GM12878 (cell line): ENCODE measurements around the gene ECSIT. TPM values are rescaled to one million over a fixed set of nuclear protein-coding genes. Genes with fewer than 3 reads are reported as not detected.

Experiments
- ATAC-seq: fragments of 200-7000 bp; cut with Tn5 transposase; 3 replicates; pipeline ENCODE4 v1.9.1; 2020; ENCODE audit warnings: mild to moderate bottlenecking, moderate library complexity
- BruUV-seq: library from RNA; stranded (reverse); fragments of 400-500 nt; replicated peaks from 2 replicates; lab custom pipeline; 2021; lab: Mats Ljungman, UMichigan
- CTCF ChIA-PET: fragments of 300-600 bp; sonication (Branson Sonifier 250); formaldehyde crosslinking; extraction: SDS; loops from one replicate; lab custom pipeline; 2021; ENCODE audit warnings: inconsistent platforms; lab: Yijun Ruan, JAX
- POLR2A ChIA-PET: fragments of 350-600 bp; formaldehyde crosslinking; extraction: SDS; loops from one replicate; lab custom pipeline; 2021; ENCODE audit warnings: inconsistent platforms; lab: Charles Lee
- RAD21 ChIA-PET: fragments of 300-600 bp; sonication (Branson Sonifier 250); formaldehyde crosslinking; loops from one replicate; lab custom pipeline; 2023; ENCODE audit warnings: antibody characterized with exemption; ENCODE audit not compliant: unreplicated experiment; lab: Charles Lee
- SMC1A ChIA-PET: fragments of 300-600 bp; sonication (Branson Sonifier 250); formaldehyde crosslinking; loops from one replicate; lab custom pipeline; 2023; ENCODE audit not compliant: unreplicated experiment, uncharacterized antibody; lab: Charles Lee
- DNase-seq: peaks from one replicate; pipeline ENCODE4 v3.0.0-alpha.2; 2011; ENCODE audit warnings: low read depth, low spot score
- FAIRE-seq: peaks from 3 replicates; lab custom pipeline; 2011; peaks lifted over from hg19 to GRCh38; lab: Jason Lieb, UNC
- H2AFZ ChIP-seq: 2 replicates; pipeline ENCODE4 v1.6.0; 2011; ENCODE audit warnings: low read depth, low read length, control low read depth; ENCODE audit not compliant: control insufficient read depth
- H3K27ac ChIP-seq: 2 replicates; pipeline ENCODE4 v1.5.1; 2011; ENCODE audit warnings: control low read depth; ENCODE audit not compliant: control insufficient read depth, insufficient read depth
- H3K27me3 ChIP-seq, 2 experiments: replicated peaks in 1 of 2; 2 replicates each; pipeline versions ENCODE4 v1.6.0 to v1.6.1; 2011; ENCODE audit warnings: low read length in 1 of 2; ENCODE audit not compliant: control insufficient read depth in 2 of 2, insufficient read depth in 2 of 2
- H3K36me3 ChIP-seq, 2 experiments: 2 replicates each; pipeline ENCODE4 v1.5.1; 2011; ENCODE audit warnings: low read length in 1 of 2; ENCODE audit not compliant: control insufficient read depth in 2 of 2, insufficient read depth in 2 of 2
- H3K4me1 ChIP-seq: 2 replicates; pipeline ENCODE4 v1.6.1; 2011; ENCODE audit warnings: mild to moderate bottlenecking, low read length, moderate library complexity, mixed read lengths; ENCODE audit not compliant: control insufficient read depth, insufficient read depth
- H3K4me2 ChIP-seq: 2 replicates; pipeline ENCODE4 v1.6.0; 2011; ENCODE audit warnings: control low read depth; ENCODE audit not compliant: control insufficient read depth, insufficient read depth
- H3K4me3 ChIP-seq: fragments of 200-600 bp; sonication (generic); 2 replicates; pipeline ENCODE4 v1.5.1; 2016
- H3K79me2 ChIP-seq: 2 replicates; pipeline ENCODE4 v1.6.0; 2011; ENCODE audit warnings: low read length; ENCODE audit not compliant: control insufficient read depth, insufficient read depth
- H3K9ac ChIP-seq: 2 replicates; pipeline ENCODE4 v1.8.0; 2011; ENCODE audit warnings: low read length, control low read depth, mixed read lengths; ENCODE audit not compliant: control insufficient read depth, insufficient read depth
- H3K9me3 ChIP-seq: replicated peaks from 3 replicates; pipeline ENCODE4 v1.5.1; 2011; ENCODE audit warnings: mild to moderate bottlenecking, low read length; ENCODE audit not compliant: control insufficient read depth, insufficient read depth
- H4K20me1 ChIP-seq: 2 replicates; pipeline ENCODE4 v1.6.0; 2011; ENCODE audit not compliant: control insufficient read depth, insufficient read depth
- ATF7 ChIP-seq: fragments of 450-650 bp; IDR thresholded peaks from 2 replicates; pipeline ENCODE4 v1.6.1; 2016; ENCODE audit warnings: low read depth, mild to moderate bottlenecking
- BRCA1 ChIP-seq: IDR thresholded peaks from 2 replicates; pipeline ENCODE4 v1.6.1; 2011; ENCODE audit warnings: low read depth, low read length, improper control_type of control experiment
- CHD2 ChIP-seq: IDR thresholded peaks from 2 replicates; pipeline ENCODE4 v1.6.1; 2011; ENCODE audit warnings: low read depth, low read length, improper control_type of control experiment, borderline replicate concordance
- CREM ChIP-seq: IDR thresholded peaks from 2 replicates; pipeline ENCODE4 v1.6.1; 2014; ENCODE audit warnings: antibody characterized with exemption, low read depth
- E4F1 ChIP-seq: fragments of 450-650 bp; IDR thresholded peaks from 2 replicates; pipeline ENCODE4 v1.6.1; 2018; ENCODE audit warnings: borderline replicate concordance, mild to moderate bottlenecking; ENCODE audit not compliant: partially characterized antibody
- EGR1 ChIP-seq, 2 experiments: IDR thresholded peaks; 1 replicate in 1 of 2; 2 replicates in 1 of 2; pipeline ENCODE4 v1.6.1; 2011 to 2012; ENCODE audit warnings: low read depth in 2 of 2, low read length in 2 of 2, borderline replicate concordance in 1 of 2, mild to moderate bottlenecking in 1 of 2, moderate library complexity in 1 of 2
- HCFC1 ChIP-seq: fragments of 150-350 bp; IDR thresholded peaks from 2 replicates; pipeline ENCODE4 v1.6.1; 2014; ENCODE audit warnings: low read length
- HDGF ChIP-seq: fragments of 450-650 bp; IDR thresholded peaks from 2 replicates; pipeline ENCODE4 v1.6.1; 2016; ENCODE audit warnings: antibody characterized with exemption
- IRF5 ChIP-seq: fragments of 450-650 bp; IDR thresholded peaks from 2 replicates; pipeline ENCODE4 v1.6.1; 2017; ENCODE audit warnings: borderline replicate concordance
- LARP7 ChIP-seq: fragments of 450-650 bp; IDR thresholded peaks from 2 replicates; pipeline ENCODE4 v1.6.1; 2017; ENCODE audit warnings: mild to moderate bottlenecking
- MAX ChIP-seq: IDR thresholded peaks from 2 replicates; pipeline ENCODE4 v1.6.1; 2012; ENCODE audit warnings: low read depth, low read length, improper control_type of control experiment
- MEF2A ChIP-seq: IDR thresholded peaks from 2 replicates; pipeline ENCODE4 v1.6.1; 2011; ENCODE audit warnings: low read depth, mild to moderate bottlenecking, low read length, moderate library complexity; ENCODE audit not compliant: insufficient read depth
- MTA2 ChIP-seq: fragments of 450-650 bp; IDR thresholded peaks from 2 replicates; pipeline ENCODE4 v1.6.1; 2016; ENCODE audit warnings: low read depth, mild to moderate bottlenecking, moderate library complexity
- NFYA ChIP-seq: IDR thresholded peaks from 2 replicates; pipeline ENCODE4 v1.6.1; 2011; ENCODE audit warnings: low read depth, mild to moderate bottlenecking, low read length, improper control_type of control experiment, borderline replicate concordance
- NFYB ChIP-seq: IDR thresholded peaks from 2 replicates; pipeline ENCODE4 v1.6.1; 2011; ENCODE audit warnings: low read depth, mild to moderate bottlenecking, low read length, improper control_type of control experiment, moderate library complexity; ENCODE audit not compliant: insufficient read depth
- RFX5 ChIP-seq: IDR thresholded peaks from 2 replicates; pipeline ENCODE4 v1.6.1; 2011; ENCODE audit warnings: low read depth, low read length, improper control_type of control experiment
- SREBF1 ChIP-seq: IDR thresholded peaks from 2 replicates; pipeline ENCODE4 v1.6.1; 2012; ENCODE audit warnings: mild to moderate bottlenecking, low read length
- TBL1XR1 ChIP-seq: IDR thresholded peaks from 2 replicates; pipeline ENCODE4 v1.6.1; 2012; ENCODE audit warnings: low read depth, low read length, improper control_type of control experiment
- TCF3 ChIP-seq: IDR thresholded peaks from 2 replicates; pipeline ENCODE4 v1.6.1; 2012; ENCODE audit warnings: low read depth, mild to moderate bottlenecking, low read length, borderline replicate concordance; ENCODE audit not compliant: insufficient read depth
- TCF7 ChIP-seq: IDR thresholded peaks from 2 replicates; pipeline ENCODE4 v1.6.1; 2014; ENCODE audit warnings: antibody characterized with exemption, borderline replicate concordance
- ZZZ3 ChIP-seq: IDR thresholded peaks from 2 replicates; pipeline ENCODE4 v1.6.1; 2011; ENCODE audit warnings: low read depth; ENCODE audit not compliant: control insufficient read depth, insufficient read length
- WGBS: methylation state at CpG from one replicate; pipeline ENCODE4 v1.1.6; 2016; ENCODE audit warnings: low lambda C conversion rate; ENCODE audit not compliant: insufficient replicate concordance, insufficient coverage; ENCODE audit errors: missing lambda C conversion rate; 5-methylcytosine and 5-hydroxymethylcytosine counted together
- in situ Hi-C: fragments of 300-500 bp; cut with MboI; formaldehyde crosslinking; loops from 9 replicates; pipeline ENCODE4 v1.14.3; 2018; ENCODE audit warnings: mixed read lengths
- intact Hi-C: fragments of 100-400 bp; cut with micrococcal nuclease; formaldehyde crosslinking; loops from one replicate; pipeline ENCODE4 v1.14.2; 2022; ENCODE audit not compliant: unreplicated experiment
- polyA plus RNA-seq, 11 experiments: library from polyadenylated mRNA; depleted of rRNA in 4 of 11; unstranded in 6 of 11; stranded (reverse) in 5 of 11; fragments of >200 nt; fragmentation: Nextera tagmentation in 4 of 11; fragmentation: Illumina TruSeq in 1 of 11; extraction: Ambion mirVana in 4 of 11; extraction: Trizol in 1 of 11; gene quantifications; 1 replicate in 1 of 11; 2 replicates in 10 of 11; pipeline versions ENCODE4 v1.2.1 to v1.2.3, GENCODE V29; 2011 to 2016; ENCODE audit warnings: inconsistent platforms in 2 of 11, missing spikeins in 2 of 11, low read depth in 1 of 11
- total RNA-seq, 4 experiments: library from RNA; depleted of rRNA in 3 of 4; stranded (reverse); fragments of >200 nt in 3 of 4; fragmentation: Illumina TruSeq in 1 of 4; extraction: Trizol in 1 of 4; gene quantifications; 2 replicates each; pipeline versions ENCODE4 v1.2.1 to v1.2.3, GENCODE V29; 2013 to 2021

ECSIT gene
- total and polyA plus RNA-seq, 10 of the 15 experiments (the other 5 are each of a cell fraction or from before 2014, with no cell fraction given): 1.0 to 59.6 (median 41.3) TPM

DNA sequence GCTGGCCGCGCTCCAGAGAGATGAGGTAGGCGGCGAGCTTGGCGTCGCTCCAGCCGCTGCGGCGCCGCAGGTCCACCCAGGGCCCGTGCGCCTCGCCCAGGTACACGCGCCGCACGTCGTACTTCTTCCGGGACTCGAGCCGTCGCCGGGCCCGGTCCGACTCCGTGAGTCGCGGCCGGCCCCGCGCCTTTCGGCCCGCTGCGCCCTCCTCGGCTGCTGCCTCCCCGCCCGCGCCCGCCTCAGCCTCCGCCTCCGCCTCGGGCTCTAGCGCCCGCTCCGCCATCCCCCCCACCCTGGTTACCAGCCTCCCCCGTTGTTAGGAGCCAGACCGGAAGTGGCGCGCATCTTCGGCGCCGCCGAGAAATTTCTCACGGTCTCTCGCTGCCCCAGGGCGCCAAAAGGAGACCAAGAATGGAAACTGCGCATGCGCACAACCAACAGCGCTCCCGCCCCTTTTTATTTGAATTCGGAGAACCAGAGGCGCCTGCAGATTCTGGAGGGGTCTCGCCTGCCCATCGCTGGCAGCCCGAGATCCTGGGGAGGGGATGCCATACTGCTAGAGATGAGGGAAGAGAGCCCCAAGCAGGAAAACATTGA is 23.3 kb downstream of the ECSIT start, which contains the start of gene ZNF653 (continued):
- TF ChIP-seq IRF5 (no peak), TCF7 (no peak), TBL1XR1 (no peak), MTA2 (no peak), SREBF1 (no peak), BRCA1 (no peak), MAX (no peak), ZZZ3 (no peak), LARP7 (peak; percentile 85)

GRCh38 chr19:11505032-11505503 is 23.9 kb downstream of the ECSIT start:
- ChIA-PET CTCF (no interaction called here), POLR2A (no interaction called here), SMC1A (no interaction called here), RAD21 (no interaction called here)
- H3K27me3 ChIP-seq: no peaks in the 10 kb centered on the region
- in situ Hi-C loops (no loop called here), intact Hi-C loops (loop anchor here (1.0 kb wide), 1 partner anchor 70 kb away; the partner anchor contains the start of genes ODAD3 and PRKCSH)
- peak; percentile 89 for DNase-seq
- peak overlapping the region; percentile 71 for H2AFZ ChIP-seq
- peak overlapping the region; percentile 70 for H3K27ac ChIP-seq
- no peaks in the 10 kb centered on the region for H3K4me1 ChIP-seq
- 1% methylated on average over 23 of the region's 33 CpGs for WGBS
- peak overlapping the region; percentile 78 for H3K4me2 ChIP-seq
- peak; percentile 96 for ATAC-seq
- peaks cover 4% of the 10 kb centered on the region for H3K79me2 ChIP-seq
- no peaks in the 10 kb centered on the region; a peak in 1 of 4 replicates for H3K36me3 ChIP-seq
- BruUV-seq: no TSS peak
- H3K9me3 ChIP-seq: no peaks in the 10 kb centered on the region
- peak overlapping the region; percentile 78 for H3K9ac ChIP-seq
- H4K20me1 ChIP-seq: no peaks in the 10 kb centered on the region
- H3K4me3 ChIP-seq: peak overlapping the region; percentile 83
- FAIRE-seq: peak; percentile 99
- TF ChIP-seq NFYA: no peak
- 0 out of 2 replicates have a peak, but pooled peaks have one; percentile 26 for TF ChIP-seq TCF3
- TF ChIP-seq CREM: 0 out of 2 replicates have a peak, but pooled peaks have one; percentile 19
- TF ChIP-seq ATF7: no peak
- peak; percentile 50; the same call in 1 of the 2 replicates for TF ChIP-seq RFX5
- TF ChIP-seq HDGF: peak; percentile 89
- peak; percentile 58; the same call in 1 of the 2 replicates for TF ChIP-seq NFYB
- TF ChIP-seq HCFC1: peak; percentile 35; the same call in 1 of the 2 replicates
- TF ChIP-seq E4F1: no peak
- TF ChIP-seq EGR1 (IDR thresholded peaks at IDR 0.05; ENCODE audit: borderline replicate concordance in 1 of 2, low read depth in 2 of 2, low read length in 2 of 2): peak in 1 of 2 experiments; percentile 93; a peak in 2 of 3 replicates
- TF ChIP-seq CHD2: 0 out of 2 replicates have a peak, but pooled peaks have one; percentile 22
- no peak for TF ChIP-seq MEF2A
